Liver (tissue), 9 donors: ENCODE data around the gene C11orf68. TPM values are rescaled to one million over a fixed set of nuclear protein-coding genes. Genes with fewer than 3 reads are reported as not detected.

Experiments used
- DNase-seq: peaks from one replicate; pipeline ENCODE4 v3.0.0-alpha.2; 2017; ENCODE audit warnings: low spot score
- H3K27ac ChIP-seq, 2 donors: one replicate each; pipeline ENCODE4 v1.7.0; 2013; ENCODE audit warnings: inconsistent platforms in 2 of 2, low read length in 2 of 2, control low read depth in 1 of 2, low read depth in 1 of 2, mild to moderate bottlenecking in 1 of 2
- H3K27me3 ChIP-seq, 4 donors: one replicate each; pipeline versions ENCODE4 v1.6.1 to v1.7.0; 2013; ENCODE audit warnings: low read length in 3 of 4, inconsistent platforms in 1 of 4, mild to moderate bottlenecking in 1 of 4, moderate library complexity in 1 of 4; ENCODE audit not compliant: control insufficient read depth in 4 of 4, insufficient read depth in 4 of 4
- H3K36me3 ChIP-seq, 4 donors: one replicate each; pipeline versions ENCODE4 v1.6.1 to v1.7.0; 2013; ENCODE audit warnings: low read length in 3 of 4, mild to moderate bottlenecking in 3 of 4, low read depth in 1 of 4, moderate library complexity in 1 of 4; ENCODE audit not compliant: control insufficient read depth in 4 of 4, insufficient read depth in 3 of 4
- H3K4me1 ChIP-seq, 4 donors: one replicate each; pipeline versions ENCODE4 v1.6.1 to v1.7.0; 2013; ENCODE audit warnings: low read length in 3 of 4, mild to moderate bottlenecking in 3 of 4, moderate library complexity in 1 of 4; ENCODE audit not compliant: control insufficient read depth in 4 of 4, insufficient read depth in 4 of 4
- H3K4me3 ChIP-seq, 3 donors: one replicate each; pipeline versions ENCODE4 v1.6.1 to v1.7.0; 2013; ENCODE audit warnings: low read length in 3 of 3, control low read depth in 1 of 3, low read depth in 1 of 3, mild to moderate bottlenecking in 1 of 3
- H3K9ac ChIP-seq, 2 donors: one replicate each; pipeline ENCODE4 v1.7.0; 2013; ENCODE audit warnings: low read length in 2 of 2, mild to moderate bottlenecking in 2 of 2, moderate library complexity in 2 of 2, control low read depth in 1 of 2, low read depth in 1 of 2
- H3K9me3 ChIP-seq, 4 donors: one replicate each; pipeline versions ENCODE4 v1.6.1 to v1.7.0; 2013; ENCODE audit warnings: low read length in 3 of 4; ENCODE audit not compliant: control insufficient read depth in 4 of 4
- CTCF ChIP-seq: fragments of 150-350 bp; IDR thresholded peaks from 2 replicates; pipeline ENCODE4 v1.5.1; 2017; ENCODE audit warnings: improper control_type of control experiment, low read depth, low read length; ENCODE audit not compliant: missing input control
- EGR1 ChIP-seq, 2 donors: IDR thresholded peaks; 2 replicates each; pipeline ENCODE4 v1.6.1; 2016 to 2018; ENCODE audit warnings: antibody characterized with exemption in 2 of 2, low read depth in 2 of 2
- FOXA2 ChIP-seq: IDR thresholded peaks from 2 replicates; pipeline ENCODE4 v1.6.1; 2016; ENCODE audit warnings: antibody characterized with exemption
- HNF4A ChIP-seq, 2 donors: conservative IDR thresholded peaks; 2 replicates each; pipeline ENCODE4 v1.6.1; 2016; ENCODE audit warnings: antibody characterized with exemption in 2 of 2, mild to moderate bottlenecking in 2 of 2
- HNF4G ChIP-seq: IDR thresholded peaks from 2 replicates; pipeline ENCODE4 v1.6.1; 2016; ENCODE audit warnings: antibody characterized with exemption
- JUND ChIP-seq, 2 donors: IDR thresholded peaks; 2 replicates each; pipeline ENCODE4 v1.6.1; 2016; ENCODE audit warnings: antibody characterized with exemption in 2 of 2
- NR2F2 ChIP-seq: IDR thresholded peaks from 2 replicates; pipeline ENCODE4 v1.6.1; 2016; ENCODE audit warnings: antibody characterized with exemption
- REST ChIP-seq: IDR thresholded peaks from 2 replicates; pipeline ENCODE4 v1.6.1; 2016; ENCODE audit warnings: antibody characterized with exemption, mild to moderate bottlenecking
- RXRA ChIP-seq, 2 donors: IDR thresholded peaks; 2 replicates each; pipeline ENCODE4 v1.6.1; 2017 to 2018; ENCODE audit warnings: antibody characterized with exemption in 2 of 2, mild to moderate bottlenecking in 1 of 2
- SP1 ChIP-seq: IDR thresholded peaks from 2 replicates; pipeline ENCODE4 v1.6.1; 2018; ENCODE audit warnings: antibody characterized with exemption, mild to moderate bottlenecking
- TAF1 ChIP-seq: conservative IDR thresholded peaks from 2 replicates; pipeline ENCODE4 v1.6.1; 2016; ENCODE audit warnings: antibody characterized with exemption, mild to moderate bottlenecking
- YY1 ChIP-seq: IDR thresholded peaks from 2 replicates; pipeline ENCODE4 v1.6.1; 2016; ENCODE audit warnings: antibody characterized with exemption, mild to moderate bottlenecking
- WGBS: extraction: QIAGEN DNeasy Blood & Tissue Kit; methylation state at CpG from one replicate; pipeline ENCODE4 v1.1.7; 2013; 5-methylcytosine and 5-hydroxymethylcytosine counted together
- polyA plus RNA-seq, 2 donors: library from polyadenylated mRNA; stranded (reverse) in 1 of 2; unstranded in 1 of 2; fragments of 200-250 nt in 1 of 2; fragments of >200 nt in 1 of 2; fragmentation: Nextera tagmentation in 1 of 2; extraction: Ambion mirVana in 1 of 2; gene quantifications; one replicate each; pipeline versions ENCODE4 v1.2.1 to v1.2.3, GENCODE V29; 2013 to 2015
- total RNA-seq, 2 donors: library from RNA; depleted of rRNA; stranded (reverse); fragments of >200 nt; gene quantifications; one replicate each; pipeline ENCODE4 v1.2.3, GENCODE V29; 2014
- TF ChIP-seq, protein P1 (sequence below): IDR thresholded peaks from 2 replicates; pipeline ENCODE4 v1.6.1; 2016; ENCODE audit warnings: antibody characterized with exemption
- TF ChIP-seq, protein P2 (sequence below): IDR thresholded peaks from 2 replicates; pipeline ENCODE4 v1.6.1; 2016; ENCODE audit warnings: antibody characterized with exemption
- TF ChIP-seq, protein P3 (sequence below): IDR thresholded peaks from 2 replicates; pipeline ENCODE4 v1.6.1; 2016; ENCODE audit warnings: antibody characterized with exemption
- donor health status: healthy.
- donor health status: healthy.
- donor health status: healthy.
- donor health status: healthy.
- donor health status: healthy.

C11orf68 gene
- total and polyA plus RNA-seq, 4 donors = 4.4 to 15.4 (median 11.2) TPM

GRCh38 chr11:65916391-65916790 is 2.5 kb downstream of the C11orf68 start:
- Histone ChIP-seq H3K4me3 (no peak overlapping the region), H3K36me3 (no peaks in the 10 kb centered on the region), H3K4me1 (peaks cover 7 to 34% (median 22%) of the 10 kb centered on the region in 4 donors), H3K27me3 (no peaks in the 10 kb centered on the region), H3K9me3 (no peaks in the 10 kb centered on the region), H3K9ac (no peak overlapping the region), H3K27ac (peak overlapping the region; percentile 9 to 31)
- 83% methylated on average over 7 of the region's 7 CpGs for WGBS
- no peak for TF ChIP-seq REST
- TF ChIP-seq HNF4G = no peak
- TF ChIP-seq, protein P1, sequence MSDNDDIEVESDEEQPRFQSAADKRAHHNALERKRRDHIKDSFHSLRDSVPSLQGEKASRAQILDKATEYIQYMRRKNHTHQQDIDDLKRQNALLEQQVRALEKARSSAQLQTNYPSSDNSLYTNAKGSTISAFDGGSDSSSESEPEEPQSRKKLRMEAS = no peak
- TF ChIP-seq YY1 = no peak
- no peak for TF ChIP-seq FOXA2
- TF ChIP-seq CTCF = no peak
- no peak for TF ChIP-seq JUND (IDR thresholded peaks at IDR 0.05)
- TF ChIP-seq SP1 = no peak
- TF ChIP-seq, protein P2, sequence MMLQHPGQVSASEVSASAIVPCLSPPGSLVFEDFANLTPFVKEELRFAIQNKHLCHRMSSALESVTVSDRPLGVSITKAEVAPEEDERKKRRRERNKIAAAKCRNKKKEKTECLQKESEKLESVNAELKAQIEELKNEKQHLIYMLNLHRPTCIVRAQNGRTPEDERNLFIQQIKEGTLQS = no peak
- TF ChIP-seq NR2F2 = no peak
- TF ChIP-seq RXRA (IDR thresholded peaks at IDR 0.05) = no peak
- TF ChIP-seq, protein P3, sequence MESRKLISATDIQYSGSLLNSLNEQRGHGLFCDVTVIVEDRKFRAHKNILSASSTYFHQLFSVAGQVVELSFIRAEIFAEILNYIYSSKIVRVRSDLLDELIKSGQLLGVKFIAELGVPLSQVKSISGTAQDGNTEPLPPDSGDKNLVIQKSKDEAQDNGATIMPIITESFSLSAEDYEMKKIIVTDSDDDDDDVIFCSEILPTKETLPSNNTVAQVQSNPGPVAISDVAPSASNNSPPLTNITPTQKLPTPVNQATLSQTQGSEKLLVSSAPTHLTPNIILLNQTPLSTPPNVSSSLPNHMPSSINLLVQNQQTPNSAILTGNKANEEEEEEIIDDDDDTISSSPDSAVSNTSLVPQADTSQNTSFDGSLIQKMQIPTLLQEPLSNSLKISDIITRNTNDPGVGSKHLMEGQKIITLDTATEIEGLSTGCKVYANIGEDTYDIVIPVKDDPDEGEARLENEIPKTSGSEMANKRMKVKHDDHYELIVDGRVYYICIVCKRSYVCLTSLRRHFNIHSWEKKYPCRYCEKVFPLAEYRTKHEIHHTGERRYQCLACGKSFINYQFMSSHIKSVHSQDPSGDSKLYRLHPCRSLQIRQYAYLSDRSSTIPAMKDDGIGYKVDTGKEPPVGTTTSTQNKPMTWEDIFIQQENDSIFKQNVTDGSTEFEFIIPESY = no peak
- TF ChIP-seq HNF4A (conservative IDR thresholded peaks at IDR 0.05) = no peak
- no peak for DNase-seq

GRCh38 chr11:65915821-65916251 is 3.0 kb downstream of the C11orf68 start:
- WGBS = 69% methylated on average over 13 of the region's 13 CpGs
- Histone ChIP-seq H3K36me3 (no peaks in the 10 kb centered on the region), H3K27me3 (no peaks in the 10 kb centered on the region), H3K27ac (peak overlapping the region; percentile 9 to 31), H3K4me3 (no peak overlapping the region), H3K4me1 (peaks cover 7 to 35% (median 21%) of the 10 kb centered on the region in 4 donors), H3K9ac (no peak overlapping the region), H3K9me3 (no peaks in the 10 kb centered on the region)
- no peak for DNase-seq
- TF ChIP-seq EGR1 (IDR thresholded peaks at IDR 0.05; ENCODE audit: low read depth in 2 of 2) (no peak), HNF4A (conservative IDR thresholded peaks at IDR 0.05) (no peak), TAF1 (no peak), JUND (IDR thresholded peaks at IDR 0.05) (peak in 1 of 2 donors; percentile 39)
